SK-N-SH (cell line): ENCODE data around the gene RPH3AL.

ENCODE experiments used
- CTCF ChIP-seq: fragments of 200-600 bp; sonication (generic); IDR thresholded peaks from 2 replicates; pipeline ENCODE4 v1.6.1; 2017; ENCODE audit warnings: antibody characterized with exemption, mild to moderate bottlenecking, moderate library complexity
- GABPA ChIP-seq: IDR thresholded peaks from 2 replicates; pipeline ENCODE4 v1.4.0; 2012; ENCODE audit warnings: low read depth, mild to moderate bottlenecking
- YY1 ChIP-seq: IDR thresholded peaks from 2 replicates; pipeline ENCODE4 v1.4.0; 2012; ENCODE audit warnings: low read depth, mild to moderate bottlenecking

- TF ChIP-seq CTCF (no peak), YY1 (no peak), GABPA (no peak)
Measured at GRCh38 chr17:289409-289808, 63.2 kb downstream of the RPH3AL start.
